IgD-negative memory B cell (primary cell): ENCODE results near the gene CYP2C19. TPM values are rescaled to one million over a fixed set of nuclear protein-coding genes. Genes with fewer than 3 reads are reported as not detected.
"Not testable (repeated sequence)": the region's sequence is repeated elsewhere in the genome, so short reads cannot be mapped to it uniquely, and the experiment has no call there.

Experiments used
- H3K27ac Mint-ChIP-seq, 3 donors: one replicate each; pipeline ENCODE4 v1.8.0; 2020 to 2022; ENCODE audit warnings: mild to moderate bottlenecking in 3 of 3, mixed read lengths in 3 of 3, moderate library complexity in 1 of 3
- H3K27me3 Mint-ChIP-seq: one replicate; pipeline ENCODE4 v1.8.0; 2021; ENCODE audit warnings: mixed read lengths
- H3K36me3 Mint-ChIP-seq: one replicate; pipeline ENCODE4 v1.8.0; 2020; ENCODE audit warnings: mild to moderate bottlenecking, mixed read lengths
- H3K4me1 Mint-ChIP-seq, 3 donors: one replicate each; pipeline ENCODE4 v1.8.0; 2020 to 2022; ENCODE audit warnings: mixed read lengths in 3 of 3, mild to moderate bottlenecking in 1 of 3
- H3K4me3 Mint-ChIP-seq, 4 donors: one replicate each; pipeline ENCODE4 v1.8.0; 2020 to 2022; ENCODE audit warnings: mild to moderate bottlenecking in 4 of 4, mixed read lengths in 4 of 4, moderate library complexity in 3 of 4
- H3K9me3 Mint-ChIP-seq, 3 donors: one replicate each; pipeline ENCODE4 v1.8.0; 2020 to 2021; ENCODE audit warnings: mixed read lengths in 3 of 3, mild to moderate bottlenecking in 1 of 3
- polyA plus RNA-seq: library from polyadenylated mRNA; unstranded; fragments of 300-500 nt; fragmentation: Illumina TruSeq; gene quantifications from one replicate; pipeline ENCODE4 v1.2.3, GENCODE V29; 2021

The CYP2C19 gene
- polyA plus RNA-seq, 1 donor from 2014 or later: not detected

DNA sequence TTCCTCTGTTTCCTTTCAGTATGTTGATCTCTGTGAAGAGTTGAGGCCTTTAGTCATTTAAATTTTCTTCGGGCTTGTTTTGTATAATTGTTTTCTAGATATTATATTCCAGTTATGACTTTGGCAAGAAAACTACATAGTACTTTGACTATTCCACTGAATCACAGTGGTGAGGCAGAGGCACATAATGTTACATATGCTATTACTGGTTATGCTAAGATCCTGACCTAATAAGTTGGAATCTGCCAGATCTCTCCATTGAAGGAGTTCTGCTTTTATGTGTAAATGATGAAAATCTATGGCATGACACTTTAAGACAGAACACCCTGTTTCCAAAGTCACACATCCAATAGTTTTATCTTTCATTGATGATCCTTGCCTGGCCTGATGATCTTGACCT lies 83.7 kb downstream of the CYP2C19 start:
- H3K4me1 Mint-ChIP-seq: no peaks in the 10 kb centered on the region
- H3K36me3 Mint-ChIP-seq: no peaks in the 10 kb centered on the region
- no peak overlapping the region for H3K27ac Mint-ChIP-seq

DNA sequence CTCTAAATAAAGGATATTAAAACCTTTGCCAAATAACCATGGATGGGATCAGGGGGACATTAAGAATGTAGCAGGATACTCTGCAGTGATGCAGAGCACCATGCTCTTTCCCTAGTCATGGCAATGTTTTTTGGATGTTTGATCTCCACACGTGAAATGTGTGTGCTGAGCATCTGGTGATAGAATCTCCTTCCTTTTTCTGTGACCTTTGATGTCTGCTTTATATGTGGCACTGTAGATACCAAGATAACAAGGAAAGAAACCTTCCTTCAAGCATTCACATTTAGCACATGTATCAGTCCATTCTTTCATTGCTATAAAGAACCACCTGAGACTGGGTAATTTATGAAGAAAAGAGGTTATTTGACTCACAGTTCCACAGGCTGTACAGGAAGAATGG lies 88.3 kb downstream of the CYP2C19 start:
- H3K9me3 Mint-ChIP-seq: no peaks in the 10 kb centered on the region
- H3K4me1 Mint-ChIP-seq: no peaks in the 10 kb centered on the region
- H3K27ac Mint-ChIP-seq: no peak overlapping the region
- no peaks in the 10 kb centered on the region for H3K36me3 Mint-ChIP-seq
- H3K4me3 Mint-ChIP-seq: no peak overlapping the region
- H3K27me3 Mint-ChIP-seq: peaks cover 5% of the 10 kb centered on the region

More for the DNA sequence above, 83.7 kb downstream of the CYP2C19 start:
- Mint-ChIP-seq H3K9me3 (peaks cover 0 to 5% (median under 1%) of the 10 kb centered on the region in 3 donors), H3K27me3 (peaks cover 3% of the 10 kb centered on the region), H3K4me3 (no peak overlapping the region)

DNA sequence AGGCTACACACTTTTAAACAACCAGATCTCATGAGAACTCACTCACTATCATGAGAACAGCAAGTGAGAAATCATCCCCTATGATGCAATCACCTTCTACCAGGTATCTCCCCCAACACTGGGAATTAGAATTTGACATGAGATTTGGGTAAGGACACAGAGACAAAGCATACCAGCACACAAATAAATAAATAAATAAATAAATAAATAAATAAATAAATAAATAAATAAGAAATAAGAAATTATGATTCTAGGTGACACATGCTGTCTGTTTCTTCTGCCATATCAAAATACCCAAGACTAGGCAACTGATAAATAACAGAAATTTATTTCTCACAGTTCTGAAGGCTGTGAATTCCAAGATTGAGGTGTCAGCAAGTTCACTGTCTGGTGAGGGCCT lies 88.8 kb downstream of the CYP2C19 start:
- no peaks in the 10 kb centered on the region for H3K9me3 Mint-ChIP-seq
- H3K27me3 Mint-ChIP-seq: peaks cover 5% of the 10 kb centered on the region
- no peaks in the 10 kb centered on the region for H3K4me1 Mint-ChIP-seq
- no peaks in the 10 kb centered on the region for H3K36me3 Mint-ChIP-seq
- no peak overlapping the region for H3K4me3 Mint-ChIP-seq
- H3K27ac Mint-ChIP-seq: no peak overlapping the region

DNA sequence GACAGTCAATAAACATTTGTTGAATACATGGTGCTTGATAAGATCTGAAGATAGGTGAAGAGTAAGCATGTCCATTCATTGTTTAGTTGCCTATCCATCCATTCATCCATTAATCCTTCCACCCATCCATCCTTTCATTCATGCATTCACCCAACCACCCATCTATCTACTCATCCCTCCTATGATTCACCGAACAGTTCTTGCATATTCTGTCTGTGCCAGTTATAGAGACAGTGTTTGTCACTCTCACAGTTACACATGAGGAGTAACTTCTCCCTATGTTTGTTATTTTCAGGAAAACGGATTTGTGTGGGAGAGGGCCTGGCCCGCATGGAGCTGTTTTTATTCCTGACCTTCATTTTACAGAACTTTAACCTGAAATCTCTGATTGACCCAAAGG lies 90.0 kb downstream of the CYP2C19 start:
- Mint-ChIP-seq H3K4me3 (no peak overlapping the region), H3K27ac (no peak overlapping the region), H3K27me3 (peaks cover 5% of the 10 kb centered on the region), H3K4me1 (no peaks in the 10 kb centered on the region), H3K36me3 (peaks cover 1% of the 10 kb centered on the region), H3K9me3 (peaks cover 0 to 2% (median 0%) of the 10 kb centered on the region in 3 donors)

DNA sequence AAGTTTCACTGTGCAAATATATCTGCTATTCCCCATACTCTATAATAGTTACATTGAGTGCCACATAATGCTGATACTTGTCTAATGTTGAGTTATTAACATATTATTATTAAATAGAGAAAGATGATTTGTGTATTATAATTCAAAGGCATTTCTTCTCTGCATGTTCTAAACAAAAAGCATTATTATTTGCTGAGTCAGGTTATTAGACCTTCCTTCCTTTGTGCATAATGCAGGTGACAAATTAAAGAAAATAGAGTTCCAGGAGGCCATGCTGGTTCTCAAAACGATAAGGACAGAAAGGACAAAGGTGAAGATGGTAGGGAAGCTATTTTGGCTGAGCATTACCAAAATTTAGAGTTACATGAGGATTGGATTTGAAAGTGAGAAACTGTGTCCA lies 90.6 kb downstream of the CYP2C19 start:
- no peak overlapping the region for H3K27ac Mint-ChIP-seq
- H3K27me3 Mint-ChIP-seq: peaks cover 5% of the 10 kb centered on the region
- peaks cover 1% of the 10 kb centered on the region for H3K36me3 Mint-ChIP-seq
- no peak overlapping the region for H3K4me3 Mint-ChIP-seq
- peaks cover 0 to 2% (median 0%) of the 10 kb centered on the region in 3 donors for H3K9me3 Mint-ChIP-seq
- H3K4me1 Mint-ChIP-seq: peaks cover 0 to 1% (median 0%) of the 10 kb centered on the region in 3 donors

DNA sequence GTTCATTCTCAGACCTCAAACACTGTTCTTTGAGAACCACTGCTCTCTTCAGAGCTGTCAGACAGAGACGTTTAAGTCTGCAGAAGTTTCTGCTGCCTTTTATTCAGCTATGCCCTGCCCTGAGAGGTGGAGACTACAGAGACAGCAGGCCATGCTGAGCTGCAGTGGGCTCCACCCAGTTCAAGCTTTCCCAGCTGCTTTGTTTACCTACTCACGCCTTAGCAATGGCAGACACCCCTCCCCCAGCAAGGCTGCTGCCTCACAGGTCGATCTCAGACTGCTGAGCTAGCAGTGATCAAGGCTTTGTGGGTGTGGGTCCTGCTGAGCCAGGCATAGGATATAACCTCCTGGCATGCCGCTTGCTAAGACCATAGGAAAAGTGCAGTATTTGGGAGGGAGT lies 95.5 kb downstream of the CYP2C19 start:
- peaks cover 0 to 5% (median 2%) of the 10 kb centered on the region in 3 donors for H3K9me3 Mint-ChIP-seq
- no peak overlapping the region for H3K27ac Mint-ChIP-seq
- H3K27me3 Mint-ChIP-seq: peaks cover 2% of the 10 kb centered on the region
- H3K4me3 Mint-ChIP-seq: no peak overlapping the region
- H3K4me1 Mint-ChIP-seq: peaks cover 0 to 1% (median 0%) of the 10 kb centered on the region in 3 donors
- peaks cover 1% of the 10 kb centered on the region for H3K36me3 Mint-ChIP-seq

DNA sequence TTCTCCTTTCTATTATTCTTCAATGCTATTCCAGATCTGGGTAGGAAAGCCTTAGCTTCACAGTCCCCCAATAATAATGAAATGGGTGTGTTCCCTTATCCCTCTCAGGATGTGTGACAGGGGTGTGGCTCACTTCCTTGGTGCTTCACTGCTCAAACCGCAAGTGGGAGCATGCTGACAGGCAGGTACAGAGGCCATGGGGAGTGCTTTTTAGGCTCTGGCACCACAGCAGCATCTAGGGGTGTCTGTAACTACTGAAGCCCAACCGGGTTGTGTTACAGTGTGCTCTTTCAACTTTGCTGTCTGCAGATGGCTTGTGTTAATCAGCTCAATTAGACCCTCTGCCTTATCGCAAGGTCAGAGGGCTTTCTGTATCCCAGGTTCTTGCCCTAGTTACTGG lies 96.6 kb downstream of the CYP2C19 start:
- H3K9me3 Mint-ChIP-seq: peaks cover 5 to 7% (median 6%) of the 10 kb centered on the region in 3 donors
- no peaks in the 10 kb centered on the region for H3K27me3 Mint-ChIP-seq

DNA sequence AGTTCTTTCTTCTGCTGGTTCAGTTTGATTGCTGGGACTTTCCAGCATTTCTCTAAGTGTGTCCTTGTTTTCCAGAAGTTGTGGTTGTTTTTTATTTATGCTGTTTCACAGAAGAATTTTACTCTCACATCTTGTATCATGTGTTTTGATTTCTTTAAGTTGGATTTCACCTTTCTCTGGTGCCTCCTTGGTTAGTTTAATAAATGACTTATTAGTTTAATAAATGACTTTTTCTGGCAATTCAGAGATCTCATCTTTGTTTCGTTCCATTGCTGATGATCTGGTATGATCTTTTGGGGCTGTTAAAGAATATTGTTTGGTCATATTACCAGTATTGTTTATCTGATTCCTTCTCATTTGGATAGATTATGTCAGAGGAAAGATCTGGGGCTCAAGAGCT lies 116.2 kb downstream of the CYP2C19 start:
- H3K4me3 Mint-ChIP-seq: no peak overlapping the region

More for the DNA sequence above, 96.6 kb downstream of the CYP2C19 start:
- Mint-ChIP-seq H3K27ac (no peak overlapping the region), H3K4me1 (peaks cover 0 to 1% (median 0%) of the 10 kb centered on the region in 3 donors), H3K36me3 (peaks cover 1% of the 10 kb centered on the region), H3K4me3 (no peak overlapping the region)

DNA sequence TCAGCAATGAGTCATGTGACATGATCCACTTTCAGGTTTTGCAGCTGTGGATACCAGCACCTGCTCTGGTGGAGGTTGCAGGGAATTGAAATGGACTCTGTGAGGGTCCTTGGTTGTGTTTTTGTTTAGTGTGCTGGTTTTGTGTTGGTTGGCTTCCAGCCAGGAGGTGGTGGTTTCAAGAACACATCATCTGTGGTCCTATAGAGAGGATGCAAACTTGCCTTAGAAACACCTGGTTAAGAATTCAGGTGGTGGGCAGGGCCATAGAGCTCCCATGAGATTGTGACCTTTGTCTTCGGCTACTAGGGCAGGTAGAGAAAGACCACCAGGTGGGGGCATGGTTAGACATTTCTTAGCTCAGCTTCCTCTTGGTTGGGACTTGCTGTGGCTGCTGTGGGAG lies 116.7 kb downstream of the CYP2C19 start:
- Mint-ChIP-seq H3K4me3 (no peak overlapping the region), H3K27ac (no peak overlapping the region), H3K9me3 (peaks cover 3 to 14% (median 3%) of the 10 kb centered on the region in 3 donors), H3K36me3 (no peaks in the 10 kb centered on the region), H3K27me3 (peaks cover 2% of the 10 kb centered on the region), H3K4me1 (no peaks in the 10 kb centered on the region)

More for the DNA sequence above, 116.2 kb downstream of the CYP2C19 start:
- Mint-ChIP-seq H3K27me3 (peaks cover 2% of the 10 kb centered on the region), H3K27ac (no peak overlapping the region), H3K36me3 (no peaks in the 10 kb centered on the region), H3K4me1 (no peaks in the 10 kb centered on the region), H3K9me3 (peaks cover 3 to 14% (median 4%) of the 10 kb centered on the region in 3 donors)

DNA sequence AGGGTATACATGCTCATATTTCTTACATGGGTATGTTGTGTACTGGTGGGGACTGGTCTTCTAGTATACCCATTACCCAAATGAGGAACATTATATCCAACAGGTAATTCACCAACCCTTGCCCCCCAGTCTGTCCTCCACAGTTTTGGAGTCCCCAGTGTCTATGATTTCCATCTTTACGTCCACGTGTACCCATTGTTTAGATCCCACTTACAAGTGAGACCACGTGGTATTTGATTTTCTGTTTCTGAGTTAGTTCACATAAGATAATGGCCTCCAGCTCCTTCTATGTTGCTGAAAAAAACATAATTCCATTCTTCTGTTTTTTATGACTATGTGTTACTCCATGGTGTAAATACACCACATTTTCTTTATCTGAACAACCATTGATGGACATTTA lies 126.6 kb downstream of the CYP2C19 start:
- peaks cover 0 to 1% (median 0%) of the 10 kb centered on the region in 3 donors for H3K9me3 Mint-ChIP-seq

DNA sequence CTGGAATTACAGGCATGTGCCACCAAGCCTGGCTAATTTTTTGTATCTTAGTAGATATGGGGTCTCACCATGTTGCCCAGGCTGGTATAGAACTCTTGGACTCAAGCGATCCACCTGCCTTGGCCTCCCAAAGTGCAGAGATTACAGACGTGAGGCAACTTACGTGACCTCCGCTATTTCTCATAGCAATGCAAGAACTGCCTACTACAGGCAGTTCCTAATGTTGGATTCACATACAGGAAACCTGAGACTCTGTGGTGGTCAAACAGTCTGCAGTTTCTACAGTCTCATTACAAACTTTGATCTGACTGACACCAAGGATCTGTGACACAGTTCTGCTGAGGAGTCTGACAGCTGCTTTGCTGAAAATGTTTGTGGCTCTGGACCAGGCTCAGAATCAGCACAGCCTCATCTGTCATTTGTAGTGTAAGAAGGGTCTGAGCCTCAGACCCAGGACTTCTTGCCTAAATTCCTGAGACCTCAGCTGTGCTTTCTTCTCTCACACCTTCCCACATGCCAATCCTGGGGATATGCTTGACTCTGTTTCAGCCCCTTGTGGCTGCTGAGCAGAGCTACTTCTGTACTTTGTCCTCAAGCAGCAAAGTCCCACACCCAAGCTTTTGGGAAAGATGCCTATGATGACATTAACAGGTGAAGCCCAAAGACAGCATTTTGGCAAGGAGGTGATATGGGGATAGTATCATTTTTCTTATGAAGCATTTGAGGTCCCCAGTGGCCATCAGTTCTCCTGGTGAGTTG lies 128.0 kb downstream of the CYP2C19 start:
- peaks cover 0 to 1% (median 0%) of the 10 kb centered on the region in 3 donors for H3K9me3 Mint-ChIP-seq
- H3K4me1 Mint-ChIP-seq: no peaks in the 10 kb centered on the region
- no peak overlapping the region for H3K4me3 Mint-ChIP-seq
- no peaks in the 10 kb centered on the region for H3K36me3 Mint-ChIP-seq
- H3K27ac Mint-ChIP-seq: no peak overlapping the region
- no peaks in the 10 kb centered on the region for H3K27me3 Mint-ChIP-seq

More for the DNA sequence above, 126.6 kb downstream of the CYP2C19 start:
- H3K27me3 Mint-ChIP-seq: no peaks in the 10 kb centered on the region
- no peak overlapping the region for H3K27ac Mint-ChIP-seq
- no peaks in the 10 kb centered on the region for H3K36me3 Mint-ChIP-seq
- no peak overlapping the region for H3K4me3 Mint-ChIP-seq
- no peaks in the 10 kb centered on the region for H3K4me1 Mint-ChIP-seq

DNA sequence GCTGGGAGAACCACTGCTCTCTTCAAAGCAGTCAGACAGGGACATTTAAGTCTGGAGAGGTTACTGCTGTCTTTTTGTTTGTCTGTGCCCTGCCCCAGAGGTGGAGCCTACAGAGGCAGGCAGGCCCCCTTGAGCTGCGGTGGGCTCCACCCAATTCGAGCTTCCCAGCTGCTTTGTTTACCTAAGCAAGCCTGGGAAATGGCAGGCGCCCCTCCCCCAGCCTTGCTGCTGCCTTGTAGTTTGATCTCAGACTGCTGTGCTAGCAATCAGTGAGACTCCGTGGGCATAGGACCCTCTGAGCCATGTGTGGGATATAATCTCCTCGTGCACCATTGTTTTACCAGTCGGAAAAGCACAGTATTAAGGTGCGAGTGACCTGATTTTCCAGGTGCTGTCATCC lies 135.9 kb downstream of the CYP2C19 start:
- not testable (repeated sequence) for H3K4me3 Mint-ChIP-seq, H3K27ac Mint-ChIP-seq, H3K27me3 Mint-ChIP-seq, H3K36me3 Mint-ChIP-seq, H3K4me1 Mint-ChIP-seq, H3K9me3 Mint-ChIP-seq

DNA sequence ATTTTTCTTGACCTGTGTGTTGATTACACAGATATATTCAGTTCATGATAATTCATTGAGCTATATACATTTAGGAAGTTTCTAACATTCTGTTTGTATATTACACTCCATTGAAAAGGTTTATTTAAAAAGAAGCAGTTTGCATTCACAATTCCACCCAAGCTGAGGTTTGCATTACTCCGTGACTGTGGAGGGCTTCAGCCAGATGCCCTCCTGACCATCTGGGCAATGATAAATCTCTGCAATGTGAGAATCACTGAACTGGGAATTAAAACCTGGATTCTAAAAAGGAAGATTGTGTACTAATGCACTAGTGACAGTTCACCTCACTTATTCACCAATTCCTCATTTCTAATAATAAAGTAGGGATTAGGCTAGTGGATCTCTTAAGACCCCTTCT lies 139.6 kb downstream of the CYP2C19 start:
- Mint-ChIP-seq H3K9me3 (peaks cover 0 to 4% (median 3%) of the 10 kb centered on the region in 3 donors), H3K4me3 (no peak overlapping the region), H3K27ac (no peak overlapping the region), H3K36me3 (peaks cover 2% of the 10 kb centered on the region), H3K27me3 (no peaks in the 10 kb centered on the region), H3K4me1 (no peaks in the 10 kb centered on the region)

DNA sequence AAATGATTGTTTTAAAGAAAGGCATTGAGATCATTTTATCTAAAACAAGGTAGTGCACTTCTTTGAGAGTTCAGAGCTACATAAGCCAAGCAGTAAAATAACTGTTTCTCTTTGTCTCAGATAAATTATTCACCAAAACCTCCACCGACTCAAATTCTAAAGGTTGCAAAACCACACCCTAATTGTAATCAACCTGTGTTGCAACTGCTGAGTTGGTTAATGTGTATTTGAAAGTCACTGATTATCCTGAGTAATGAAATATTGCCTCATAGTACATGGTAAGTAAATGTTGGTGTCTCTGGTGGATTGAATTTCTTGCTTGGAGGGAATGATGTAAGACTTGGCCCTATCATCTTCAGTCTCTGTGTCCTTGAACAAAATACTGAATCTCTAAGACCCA lies 140.1 kb downstream of the CYP2C19 start:
- Mint-ChIP-seq H3K36me3 (peaks cover 2% of the 10 kb centered on the region), H3K9me3 (peaks cover 0 to 6% (median 3%) of the 10 kb centered on the region in 3 donors)

More for the DNA sequence above, 140.1 kb downstream of the CYP2C19 start:
- Mint-ChIP-seq H3K27ac (no peak overlapping the region), H3K4me1 (no peaks in the 10 kb centered on the region), H3K27me3 (no peaks in the 10 kb centered on the region), H3K4me3 (no peak overlapping the region)
